Astrocyte (in vitro differentiated cells and primary cell): ENCODE measurements around the gene LRBA. TPM values are rescaled to one million over a fixed set of nuclear protein-coding genes. Genes with fewer than 3 reads are reported as not detected.

ENCODE experiments used
- DNase-seq: peaks from one replicate; pipeline ENCODE4 v3.0.0-alpha.2; 2010; ENCODE audit warnings: low read depth
- FAIRE-seq: peaks from 2 replicates; lab custom pipeline; 2011; peaks lifted over from hg19 to GRCh38; lab: Jason Lieb, UNC
- H2AFZ ChIP-seq: 2 replicates; pipeline ENCODE4 v1.6.0; 2012; ENCODE audit warnings: low read depth, low read length, inconsistent platforms
- H3K27ac ChIP-seq: 2 replicates; pipeline ENCODE4 v1.5.1; 2011; ENCODE audit warnings: low read depth, low read length, inconsistent platforms
- H3K27me3 ChIP-seq: 2 replicates; pipeline ENCODE4 v1.6.0; 2011; ENCODE audit warnings: low read length, inconsistent platforms; ENCODE audit not compliant: insufficient read depth
- H3K36me3 ChIP-seq: 2 replicates; pipeline ENCODE4 v1.5.1; 2011; ENCODE audit warnings: low read length, inconsistent platforms; ENCODE audit not compliant: insufficient read depth
- H3K4me1 ChIP-seq: 2 replicates; pipeline ENCODE4 v1.5.1; 2011; ENCODE audit warnings: low read length, inconsistent platforms; ENCODE audit not compliant: insufficient read depth
- H3K4me2 ChIP-seq: 2 replicates; pipeline ENCODE4 v1.6.0; 2012; ENCODE audit warnings: low read length, inconsistent platforms
- H3K4me3 ChIP-seq: 2 replicates; pipeline ENCODE4 v1.5.1; 2011; ENCODE audit warnings: low read depth, mild to moderate bottlenecking, low read length, inconsistent platforms; ENCODE audit not compliant: insufficient read depth
- H3K79me2 ChIP-seq: 2 replicates; pipeline ENCODE4 v1.6.0; 2012; ENCODE audit warnings: mild to moderate bottlenecking, low read length, inconsistent platforms; ENCODE audit not compliant: insufficient read depth
- H3K9ac ChIP-seq: 2 replicates; pipeline ENCODE4 v1.6.0; 2012; ENCODE audit warnings: mild to moderate bottlenecking, low read length, inconsistent platforms
- H3K9me3 ChIP-seq: 2 replicates; pipeline ENCODE4 v1.5.1; 2012; ENCODE audit warnings: low read depth, mild to moderate bottlenecking, low read length, inconsistent platforms; ENCODE audit not compliant: insufficient read depth
- H4K20me1 ChIP-seq: 2 replicates; pipeline ENCODE4 v1.6.0; 2012; ENCODE audit warnings: low read length, inconsistent platforms; ENCODE audit not compliant: insufficient read depth
- H3K27ac Mint-ChIP-seq: one replicate; pipeline ENCODE4 v1.8.0; 2021; ENCODE audit warnings: mild to moderate bottlenecking, mixed read lengths; ENCODE audit not compliant: unreplicated experiment
- H3K27me3 Mint-ChIP-seq: one replicate; pipeline ENCODE4 v1.8.0; 2021; ENCODE audit warnings: low read depth, mixed read lengths; ENCODE audit not compliant: unreplicated experiment
- H3K36me3 Mint-ChIP-seq: one replicate; pipeline ENCODE4 v1.8.0; 2021; ENCODE audit warnings: low read depth, mixed read lengths; ENCODE audit not compliant: unreplicated experiment
- H3K4me1 Mint-ChIP-seq: one replicate; pipeline ENCODE4 v1.8.0; 2021; ENCODE audit warnings: low read depth, mixed read lengths; ENCODE audit not compliant: unreplicated experiment
- H3K4me3 Mint-ChIP-seq: one replicate; pipeline ENCODE4 v1.8.0; 2021; ENCODE audit warnings: mild to moderate bottlenecking, moderate library complexity, mixed read lengths; ENCODE audit not compliant: unreplicated experiment
- H3K9me3 Mint-ChIP-seq: one replicate; pipeline ENCODE4 v1.8.0; 2021; ENCODE audit warnings: mild to moderate bottlenecking, mixed read lengths; ENCODE audit not compliant: unreplicated experiment
- EZH2 ChIP-seq: IDR thresholded peaks from 2 replicates; pipeline ENCODE4 v1.6.1; 2012; ENCODE audit warnings: mild to moderate bottlenecking, low read length, inconsistent platforms; ENCODE audit not compliant: insufficient read depth
- total RNA-seq: library from RNA; stranded (reverse); gene quantifications from 2 replicates; pipeline ENCODE4 v1.2.1, GENCODE V29; 2021
- TF ChIP-seq, protein P1 (sequence below): IDR thresholded peaks from 2 replicates; pipeline ENCODE4 v1.5.1; 2011; ENCODE audit warnings: low read depth, mild to moderate bottlenecking, inconsistent platforms, low read length, moderate library complexity; ENCODE audit not compliant: insufficient read depth

Gene LRBA
- total RNA-seq, 1 donor from 2014 or later = 25.3 TPM

DNA sequence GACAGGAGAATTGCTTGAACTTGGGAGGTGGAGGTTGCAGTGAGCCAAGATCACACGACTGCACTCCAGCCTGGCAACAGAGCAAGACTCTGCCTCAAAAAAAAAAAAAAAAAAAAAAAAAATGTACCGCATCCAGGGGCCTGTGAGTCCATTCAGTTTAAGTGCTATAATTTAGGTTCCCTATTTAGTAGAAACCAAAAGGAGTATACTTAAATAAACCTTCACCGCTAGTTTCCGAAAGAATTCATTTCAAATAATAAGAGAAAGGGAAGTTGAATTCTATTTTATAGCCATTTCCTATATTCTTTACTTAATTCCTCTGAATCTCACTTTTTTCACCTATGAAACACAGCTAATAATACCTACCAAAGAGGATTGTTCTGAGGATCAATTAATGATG is 20.8 kb upstream of the LRBA start:
- Histone ChIP-seq H3K9ac (no peak overlapping the region), H2AFZ (no peak overlapping the region), H3K9me3 (no peaks in the 10 kb centered on the region), H3K27me3 (no peaks in the 10 kb centered on the region), H3K4me2 (no peak overlapping the region), H3K27ac (no peak overlapping the region), H3K36me3 (no peaks in the 10 kb centered on the region), H3K4me3 (no peak overlapping the region), H3K79me2 (no peaks in the 10 kb centered on the region), H4K20me1 (no peaks in the 10 kb centered on the region), H3K4me1 (peaks cover 7% of the 10 kb centered on the region)
- FAIRE-seq = no peak
- Mint-ChIP-seq H3K9me3 (no peaks in the 10 kb centered on the region), H3K36me3 (no peaks in the 10 kb centered on the region), H3K27ac (no peak overlapping the region), H3K4me3 (no peak overlapping the region), H3K27me3 (no peaks in the 10 kb centered on the region), H3K4me1 (peaks cover 7% of the 10 kb centered on the region)
- DNase-seq = no peak
- TF ChIP-seq, protein P1, sequence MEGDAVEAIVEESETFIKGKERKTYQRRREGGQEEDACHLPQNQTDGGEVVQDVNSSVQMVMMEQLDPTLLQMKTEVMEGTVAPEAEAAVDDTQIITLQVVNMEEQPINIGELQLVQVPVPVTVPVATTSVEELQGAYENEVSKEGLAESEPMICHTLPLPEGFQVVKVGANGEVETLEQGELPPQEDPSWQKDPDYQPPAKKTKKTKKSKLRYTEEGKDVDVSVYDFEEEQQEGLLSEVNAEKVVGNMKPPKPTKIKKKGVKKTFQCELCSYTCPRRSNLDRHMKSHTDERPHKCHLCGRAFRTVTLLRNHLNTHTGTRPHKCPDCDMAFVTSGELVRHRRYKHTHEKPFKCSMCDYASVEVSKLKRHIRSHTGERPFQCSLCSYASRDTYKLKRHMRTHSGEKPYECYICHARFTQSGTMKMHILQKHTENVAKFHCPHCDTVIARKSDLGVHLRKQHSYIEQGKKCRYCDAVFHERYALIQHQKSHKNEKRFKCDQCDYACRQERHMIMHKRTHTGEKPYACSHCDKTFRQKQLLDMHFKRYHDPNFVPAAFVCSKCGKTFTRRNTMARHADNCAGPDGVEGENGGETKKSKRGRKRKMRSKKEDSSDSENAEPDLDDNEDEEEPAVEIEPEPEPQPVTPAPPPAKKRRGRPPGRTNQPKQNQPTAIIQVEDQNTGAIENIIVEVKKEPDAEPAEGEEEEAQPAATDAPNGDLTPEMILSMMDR = no peak
- no peak for TF ChIP-seq EZH2

- Mint-ChIP-seq H3K9me3 (no peaks in the 10 kb centered on the region), H3K4me1 (peaks cover 9% of the 10 kb centered on the region), H3K27ac (no peak overlapping the region), H3K27me3 (no peaks in the 10 kb centered on the region), H3K4me3 (no peak overlapping the region), H3K36me3 (no peaks in the 10 kb centered on the region)
- H3K27me3 ChIP-seq = no peaks in the 10 kb centered on the region
- H3K4me3 ChIP-seq = no peak overlapping the region
- DNase-seq = no peak
- no peaks in the 10 kb centered on the region for H3K79me2 ChIP-seq
- H3K4me2 ChIP-seq = no peak overlapping the region
- H3K27ac ChIP-seq = no peak overlapping the region
- H3K36me3 ChIP-seq = no peaks in the 10 kb centered on the region
- H2AFZ ChIP-seq = no peak overlapping the region
- peaks cover 7% of the 10 kb centered on the region for H3K4me1 ChIP-seq
- FAIRE-seq = no peak
- TF ChIP-seq EZH2 = no peak
- TF ChIP-seq, protein P1 = no peak
- H3K9me3 ChIP-seq = no peaks in the 10 kb centered on the region
- H4K20me1 ChIP-seq = no peaks in the 10 kb centered on the region
- no peak overlapping the region for H3K9ac ChIP-seq
Measured at GRCh38 chr4:151035328-151035727, 20.2 kb upstream of the LRBA start.

- H3K36me3 ChIP-seq = no peaks in the 10 kb centered on the region
- H3K4me3 ChIP-seq = no peak overlapping the region
- no peak overlapping the region for H3K27ac ChIP-seq
- Mint-ChIP-seq H3K4me1 (peaks cover 9% of the 10 kb centered on the region), H3K27ac (no peak overlapping the region), H3K36me3 (no peaks in the 10 kb centered on the region), H3K27me3 (no peaks in the 10 kb centered on the region), H3K4me3 (no peak overlapping the region), H3K9me3 (no peaks in the 10 kb centered on the region)
- no peak overlapping the region for H3K4me2 ChIP-seq
- no peaks in the 10 kb centered on the region for H3K9me3 ChIP-seq
- peaks cover 7% of the 10 kb centered on the region for H3K4me1 ChIP-seq
- H3K27me3 ChIP-seq = no peaks in the 10 kb centered on the region
- no peaks in the 10 kb centered on the region for H4K20me1 ChIP-seq
- DNase-seq (no peak), FAIRE-seq (no peak)
- H3K9ac ChIP-seq = no peak overlapping the region
- H2AFZ ChIP-seq = no peak overlapping the region
- H3K79me2 ChIP-seq = no peaks in the 10 kb centered on the region
- TF ChIP-seq, protein P1 = no peak
Measured at GRCh38 chr4:151034829-151035228, 19.7 kb upstream of the LRBA start.
